HG03469 (cell line): Measurements from ENCODE around the gene PCYT1B.
A peak's percentile ranks its signal among the peaks of the same experiment; 100 is the strongest.

ENCODE experiments used
- ATAC-seq: cut with Tn5 transposase; IDR thresholded peaks from one replicate; pipeline ENCODE4 v1.9.1; 2021; ENCODE audit warnings: mild to moderate bottlenecking, moderate library complexity, moderate number of reproducible peaks; ENCODE audit not compliant: unreplicated experiment

Gene PCYT1B

DNA sequence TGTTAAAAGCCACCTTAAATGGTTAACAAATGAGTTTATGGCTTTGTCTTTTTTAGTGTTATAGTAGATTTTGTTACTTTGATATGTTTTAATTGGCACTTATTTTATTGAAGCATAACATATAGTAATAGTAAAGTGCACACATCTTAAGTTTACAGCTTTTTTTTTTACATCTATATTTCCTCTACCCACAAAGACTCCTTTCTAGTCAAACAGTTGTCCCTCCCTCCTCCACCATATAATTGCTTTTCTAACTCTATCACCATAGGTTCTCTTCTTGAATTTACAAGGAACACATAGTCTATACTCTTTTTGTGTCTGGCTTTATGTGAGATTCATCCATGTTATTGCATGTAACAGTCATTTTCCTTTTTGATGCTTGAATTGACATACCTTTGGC lies 110.6 kb downstream of the PCYT1B start:
- no peak for ATAC-seq

DNA sequence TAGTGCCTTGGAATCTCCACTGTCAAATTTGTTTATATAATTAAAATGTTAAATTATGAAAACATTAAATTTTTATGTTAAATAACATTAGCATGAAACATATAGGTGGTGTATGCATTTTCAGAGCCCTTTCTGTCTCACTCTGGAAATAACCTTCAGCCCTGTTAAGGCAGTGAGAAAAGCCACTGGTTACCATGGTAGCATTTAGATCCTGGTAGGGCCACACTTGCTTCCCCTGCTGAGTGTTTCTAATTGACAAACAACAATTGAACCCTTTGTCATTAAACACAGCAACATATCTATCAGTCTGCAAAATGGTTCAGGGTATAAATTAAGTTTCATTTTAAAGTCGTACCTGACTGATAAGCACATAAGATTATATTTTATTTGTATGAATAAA lies 118.5 kb downstream of the PCYT1B start:
- ATAC-seq = no peak

DNA sequence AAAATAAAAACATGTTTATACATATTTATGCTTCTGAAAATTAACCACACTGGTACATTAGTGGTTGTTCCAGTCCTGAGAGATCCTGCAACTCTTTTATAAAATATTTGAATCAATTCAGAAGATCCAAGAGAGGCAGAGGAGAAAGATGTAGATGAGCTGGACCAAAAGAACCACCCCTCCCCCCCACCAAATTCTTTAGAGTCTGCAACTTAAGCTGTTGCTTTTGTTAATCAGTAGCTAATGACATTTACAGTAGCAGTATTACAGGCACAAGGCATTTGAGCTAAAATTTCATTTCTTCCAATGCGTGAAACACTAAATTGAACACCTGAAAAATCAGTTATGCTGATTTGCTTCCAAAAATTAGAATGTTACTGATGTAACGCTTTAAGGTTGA lies 120.5 kb downstream of the PCYT1B start:
- no peak for ATAC-seq

DNA sequence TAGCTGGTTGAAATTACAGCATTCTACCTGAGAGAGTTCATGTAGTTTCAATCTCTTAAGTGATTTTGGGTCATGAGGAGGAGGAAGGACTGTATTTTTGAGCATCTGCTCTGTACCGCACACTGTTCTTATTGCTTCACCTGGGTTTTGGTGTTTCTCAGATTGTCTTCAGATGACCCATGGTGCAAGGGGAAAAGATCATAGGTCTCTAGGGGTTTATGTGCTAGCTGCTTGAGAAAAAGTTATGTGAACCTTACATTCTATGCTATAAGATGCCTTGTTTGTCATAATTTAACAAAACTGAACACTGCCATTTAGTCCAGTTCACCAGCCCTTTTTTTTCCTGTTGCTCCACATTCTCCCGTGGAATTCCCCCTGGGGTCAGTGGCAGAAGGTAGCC lies 121.7 kb downstream of the PCYT1B start:
- no peak for ATAC-seq

DNA sequence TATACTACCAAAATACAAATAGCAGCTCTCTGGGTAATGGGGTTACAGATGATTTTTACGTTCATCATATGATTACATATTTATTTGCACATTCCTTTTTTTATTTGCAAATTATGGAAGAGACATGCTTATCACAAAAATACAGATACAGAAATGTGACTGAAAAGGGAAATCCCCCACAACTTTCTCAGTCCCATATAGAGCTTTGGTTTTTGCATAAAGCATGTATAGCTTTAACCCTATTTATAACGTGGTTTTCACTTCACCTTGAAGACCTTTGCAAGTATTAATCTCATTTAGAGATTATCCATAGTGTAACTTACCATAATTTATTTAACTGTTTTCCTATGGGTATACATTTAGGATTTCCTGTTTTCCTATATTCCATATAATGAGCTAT lies 126.7 kb downstream of the PCYT1B start:
- ATAC-seq = no peak

DNA sequence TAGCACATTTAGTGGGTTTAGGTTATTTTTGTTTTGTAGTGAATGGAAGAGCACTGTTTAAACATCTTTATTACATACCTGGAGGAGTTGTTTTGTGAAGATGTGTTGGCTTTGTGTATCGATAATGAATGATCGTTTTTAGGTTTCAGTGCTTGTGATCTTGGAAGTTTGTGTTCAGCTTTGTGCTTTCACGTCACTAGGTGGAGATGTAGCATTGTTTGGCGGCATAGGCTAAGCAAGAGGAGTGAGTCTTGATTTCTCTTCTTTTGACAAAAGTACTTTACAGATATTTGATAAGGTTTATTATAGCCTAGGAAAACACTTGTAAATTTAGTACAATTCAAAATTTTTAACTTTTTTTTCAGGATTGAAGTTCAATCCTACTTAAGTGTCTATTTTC lies 131.7 kb downstream of the PCYT1B start:
- no peak for ATAC-seq

DNA sequence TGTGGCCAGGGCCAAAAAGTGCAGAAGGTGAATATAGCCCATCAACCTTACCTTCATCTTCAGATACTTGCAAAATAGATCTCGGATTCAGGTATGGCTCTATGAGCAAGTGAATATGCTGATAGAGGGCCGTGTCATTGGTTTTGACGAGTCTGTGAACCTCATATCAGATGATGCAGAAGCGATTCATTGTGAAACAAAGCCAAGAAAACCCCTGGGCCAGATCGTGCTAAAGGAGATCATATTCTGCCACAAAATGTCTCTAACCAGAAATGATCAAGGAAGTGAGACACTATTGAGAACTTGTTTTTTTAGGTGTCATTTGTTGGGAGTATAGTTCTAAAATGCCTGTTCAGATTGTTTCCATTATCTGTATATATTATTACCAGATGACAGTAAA lies 133.7 kb downstream of the PCYT1B start:
- peak; percentile 96 for ATAC-seq

DNA sequence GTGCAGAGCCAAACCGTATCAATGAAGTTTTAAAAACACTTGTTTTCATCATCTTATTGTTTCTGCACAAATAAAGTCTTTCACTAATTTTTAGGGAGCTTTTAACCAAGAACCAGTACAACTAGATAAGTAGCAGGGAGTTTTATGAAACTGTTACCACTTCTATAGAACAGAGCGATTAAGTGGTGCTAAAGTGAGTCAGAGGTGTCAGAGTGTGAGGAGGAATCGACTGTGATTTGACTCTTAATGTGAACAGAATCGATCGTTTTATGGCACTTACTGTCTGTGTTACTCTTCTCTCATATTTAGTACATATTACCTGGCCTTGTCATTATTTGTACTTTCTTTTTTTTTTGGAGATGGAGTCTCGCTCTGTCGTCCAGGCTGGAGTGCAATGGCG lies 138.8 kb downstream of the PCYT1B start:
- ATAC-seq = no peak
